Measurements from ENCODE around the gene JSRP1.

JSRP1 gene

DNA sequence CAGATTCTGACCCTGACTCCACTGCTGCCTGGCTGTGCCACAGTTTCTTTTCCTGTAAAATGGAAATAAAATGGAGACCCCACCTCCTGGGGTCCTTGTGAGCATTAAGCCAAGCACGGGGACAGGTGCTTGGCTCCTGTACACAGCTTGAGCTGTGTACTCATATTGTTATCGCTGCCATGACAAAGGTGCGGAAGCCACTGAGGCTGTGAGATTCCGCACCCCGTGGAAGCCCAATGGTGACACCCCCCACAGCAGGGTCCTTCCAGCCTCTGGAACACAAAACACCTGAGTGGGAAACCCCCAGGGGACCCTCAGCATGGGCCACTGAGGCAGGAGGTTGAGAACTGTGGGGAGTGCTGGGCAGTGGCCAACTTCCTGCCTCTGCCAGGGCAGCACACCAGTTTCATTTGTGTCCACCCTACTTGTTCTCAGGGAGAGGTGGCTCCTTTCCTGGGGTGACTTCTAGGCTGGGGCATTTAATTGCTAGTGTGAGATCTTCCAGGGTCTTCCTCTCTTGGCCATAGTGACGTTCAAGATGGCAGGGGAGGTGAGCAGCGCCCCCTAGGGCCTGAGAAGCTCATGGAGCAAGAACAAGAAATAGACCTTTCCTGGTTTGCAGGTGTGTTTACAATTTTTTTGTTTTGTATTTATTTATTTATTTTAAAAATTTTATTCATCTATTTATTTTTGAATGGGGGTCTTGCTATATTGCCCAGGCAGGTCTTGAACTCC, 5.4 kb upstream of the JSRP1 start:
- DNase-seq = no peak

DNA sequence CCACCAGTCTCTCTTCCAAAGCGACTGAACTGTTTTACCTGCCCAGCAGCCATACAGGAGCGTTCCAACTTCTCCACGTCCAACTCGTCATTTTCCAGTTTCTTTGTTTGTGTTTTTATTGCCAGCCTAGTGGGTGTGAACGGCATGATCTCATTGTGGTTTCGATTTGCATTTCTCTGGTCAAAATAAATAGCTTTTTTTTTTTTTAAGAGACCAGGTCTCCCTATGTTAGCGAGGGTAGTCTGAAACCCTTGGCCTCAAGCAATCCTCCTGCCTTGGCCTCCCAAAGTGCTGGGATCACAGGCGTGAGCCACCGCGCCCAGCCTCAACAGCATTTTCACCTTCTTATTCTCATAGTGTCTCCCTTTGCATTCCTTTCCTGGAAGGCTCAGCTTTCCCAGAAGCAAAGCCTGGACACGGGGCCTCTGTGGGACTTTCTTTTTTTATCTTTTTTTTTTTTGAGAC, 4.2 kb upstream of the JSRP1 start:
- no peak for DNase-seq

DNA sequence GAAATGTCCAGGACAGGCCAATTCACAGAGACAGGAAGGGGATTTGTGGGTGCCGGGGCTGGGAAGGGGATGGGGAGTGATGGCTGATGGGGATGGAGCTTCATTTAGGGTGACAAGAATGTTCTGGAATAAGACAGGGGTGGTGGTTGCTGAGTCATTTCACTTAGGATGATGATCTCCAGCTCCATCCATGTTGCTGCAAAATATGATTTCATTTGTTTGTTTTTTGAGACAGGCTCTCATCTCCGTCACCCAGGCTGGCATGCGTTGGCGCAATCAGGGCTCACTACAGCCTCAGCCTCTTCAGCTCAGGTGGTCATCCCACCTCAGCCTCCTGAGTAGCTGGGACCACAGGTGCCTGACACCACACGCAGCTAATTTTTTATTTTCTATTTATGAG, 3.1 kb upstream of the JSRP1 start:
- no peak for DNase-seq

DNA sequence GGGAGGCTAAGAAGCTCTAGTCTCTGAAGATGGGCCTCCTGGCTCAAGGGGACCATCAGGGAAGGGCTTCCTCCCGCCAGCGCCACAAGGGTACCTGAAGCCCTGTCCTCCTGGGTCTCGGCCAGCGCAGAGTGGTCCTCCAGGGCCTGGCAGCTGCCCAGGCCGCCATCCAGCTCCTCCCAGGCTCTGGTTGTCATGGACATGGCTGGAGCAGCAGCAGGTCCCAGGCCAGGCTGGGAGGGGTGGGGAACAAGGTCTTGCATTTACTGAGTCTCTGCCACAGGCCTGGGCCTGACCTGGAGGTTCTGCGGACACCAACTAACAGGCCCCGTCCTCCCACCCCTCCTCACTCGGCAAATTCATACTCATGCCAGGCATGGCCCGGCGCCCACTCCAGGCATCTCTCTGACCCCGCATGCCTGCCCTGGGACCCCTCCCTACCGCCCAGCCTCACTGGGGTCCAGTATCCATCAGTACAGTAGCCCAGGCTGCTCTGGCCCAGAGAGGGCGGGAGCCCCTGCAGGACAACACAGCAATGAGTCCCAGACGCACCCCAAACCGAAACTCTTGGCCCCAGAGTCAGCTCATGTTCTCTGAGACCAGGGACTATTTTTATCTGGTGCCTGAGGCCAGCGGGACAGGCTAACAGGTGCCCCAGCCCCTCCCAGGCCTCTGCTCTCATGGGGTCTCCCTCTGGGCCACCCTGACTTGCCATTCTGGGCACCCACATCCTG, 938 bp downstream of the JSRP1 start:
- no peak for DNase-seq

DNA sequence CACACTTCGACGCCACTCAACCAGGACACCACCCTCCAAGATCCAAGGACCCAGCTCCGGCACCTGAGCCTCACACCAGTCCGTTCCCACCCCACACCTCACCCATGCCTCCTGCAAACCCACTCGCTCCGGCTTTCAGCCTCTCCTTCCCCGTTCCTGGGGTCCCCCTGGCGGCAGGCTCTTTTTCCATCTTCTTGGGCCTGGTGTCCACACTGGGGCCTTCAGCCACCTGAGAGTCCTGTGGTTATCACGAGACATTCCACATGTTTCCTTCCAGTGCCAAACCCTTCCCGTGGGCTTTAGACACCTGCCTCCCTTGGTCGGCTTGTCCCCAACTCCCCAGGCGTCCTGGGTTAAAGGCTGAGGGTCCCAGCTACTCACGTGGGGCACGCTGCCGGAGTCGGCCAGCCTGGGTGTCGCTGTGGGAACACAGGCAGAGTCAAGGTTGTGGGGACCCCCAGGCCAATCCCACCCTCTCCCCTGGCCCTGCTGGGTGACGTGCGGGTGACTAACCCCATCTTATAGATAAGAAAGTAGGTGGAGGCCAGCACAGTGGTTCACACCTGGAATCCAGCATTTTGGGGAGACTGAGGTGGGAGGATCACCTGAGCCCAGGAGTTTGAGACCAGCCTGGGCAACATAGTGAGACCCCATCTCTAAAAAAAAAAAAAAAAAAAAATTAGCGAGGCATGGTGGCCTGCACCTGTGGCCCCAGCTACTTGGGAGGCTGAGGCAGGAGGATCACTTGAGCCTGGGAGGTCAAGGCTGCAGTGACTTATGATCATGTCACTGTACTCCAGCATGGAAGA, 1.9 kb downstream of the JSRP1 start:
- no peak for DNase-seq

DNA sequence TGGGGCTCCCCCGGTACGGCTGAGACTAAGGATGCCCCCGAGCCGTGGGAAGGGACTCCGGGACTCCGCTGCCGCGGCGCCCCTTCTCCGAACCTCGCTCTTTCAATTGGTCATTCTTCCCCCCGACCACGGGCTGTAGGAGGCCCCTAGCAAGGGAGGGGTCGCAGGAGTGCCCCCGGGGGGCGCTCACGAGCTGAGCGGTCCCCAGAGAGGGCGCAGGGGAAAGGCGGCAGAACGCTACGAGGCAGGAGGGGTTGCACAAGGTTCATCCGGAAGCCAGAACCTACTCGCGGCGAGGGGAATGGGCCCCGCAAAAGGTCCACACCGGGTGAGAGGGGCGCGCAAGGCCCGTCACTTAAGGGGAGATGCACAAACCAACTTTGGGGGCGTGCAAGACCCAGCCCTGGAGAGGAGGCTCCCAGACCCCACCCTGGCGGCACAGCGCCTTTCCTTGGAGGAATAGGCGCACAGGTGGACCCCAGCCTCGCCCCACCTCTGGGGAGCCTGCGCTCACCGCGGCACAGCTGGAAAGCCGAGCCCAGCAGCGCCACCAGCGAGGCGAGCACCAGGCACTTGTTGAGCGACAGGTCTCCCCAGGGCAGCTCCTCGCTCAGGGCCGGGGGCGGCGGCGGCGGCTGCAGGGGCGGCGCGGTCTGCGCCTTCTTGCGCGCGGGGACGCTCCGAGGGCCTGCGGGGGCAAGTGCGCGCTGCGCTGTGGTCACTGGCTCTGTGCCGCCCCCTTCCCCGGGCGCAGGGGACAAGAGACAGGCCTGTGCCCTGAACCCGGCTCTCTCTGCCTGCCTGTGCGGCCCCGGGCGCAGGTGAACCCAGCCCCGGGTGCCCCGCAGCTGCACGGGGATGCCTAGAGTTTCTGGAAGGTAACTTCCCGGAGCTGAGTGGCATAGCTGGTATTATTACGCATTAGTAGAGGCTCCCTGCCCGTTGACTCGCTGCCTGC, 2.8 kb downstream of the JSRP1 start:
- DNase-seq = no peak

DNA sequence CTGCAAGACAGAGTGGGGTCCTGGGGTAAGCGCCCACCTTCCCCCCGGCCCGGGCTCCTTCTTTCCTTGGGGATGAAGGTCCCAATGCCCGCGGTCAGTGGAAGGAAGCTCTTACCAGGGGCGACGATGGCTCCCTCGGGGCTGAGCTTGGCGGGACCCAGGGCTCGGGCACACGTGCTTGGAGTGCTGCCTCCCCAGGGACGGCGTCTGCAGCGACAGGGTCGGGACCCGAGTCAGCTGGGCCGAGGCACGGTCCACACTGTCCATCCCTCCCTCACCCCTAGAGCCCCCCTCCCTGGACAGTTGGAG, 3.5 kb downstream of the JSRP1 start:
- DNase-seq = no peak

DNA sequence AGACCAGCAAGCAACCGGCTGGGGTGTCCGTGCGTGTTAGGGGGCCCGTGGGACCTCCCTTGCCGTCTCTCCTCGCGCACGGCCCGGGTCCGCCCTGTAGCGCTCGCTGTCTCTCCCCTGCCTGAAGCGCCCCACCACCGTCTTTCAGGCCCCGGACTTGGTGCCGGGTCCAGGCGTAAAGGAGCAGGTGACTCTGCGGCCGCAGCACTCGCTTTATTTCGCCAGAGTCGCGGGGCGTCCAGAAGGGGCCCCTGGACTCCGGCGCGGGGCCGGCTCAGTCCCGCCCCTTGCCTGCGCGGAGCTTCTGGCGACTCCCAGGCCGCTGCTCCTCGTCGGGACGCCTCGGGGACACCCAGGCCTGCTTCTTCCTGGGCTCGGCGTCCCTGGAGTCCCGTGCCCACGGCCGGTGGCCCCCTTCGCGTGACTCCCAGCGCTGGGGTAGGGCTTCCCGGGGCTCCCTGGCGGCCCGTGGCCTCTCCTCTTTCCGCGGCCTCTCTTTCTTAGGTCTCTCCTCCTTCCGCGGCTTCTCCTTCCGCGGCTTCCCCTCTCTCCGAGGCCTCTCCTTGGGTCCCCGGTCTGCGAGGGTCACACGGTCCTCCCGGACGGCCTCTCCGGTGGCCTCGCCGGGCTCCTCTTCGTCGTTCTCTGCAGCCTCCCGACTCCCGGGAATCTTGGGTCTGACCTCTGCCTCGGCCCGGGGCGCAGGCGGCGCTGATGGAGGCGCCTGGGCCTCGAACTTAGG, 4.0 kb downstream of the JSRP1 start:
- DNase-seq = no peak

DNA sequence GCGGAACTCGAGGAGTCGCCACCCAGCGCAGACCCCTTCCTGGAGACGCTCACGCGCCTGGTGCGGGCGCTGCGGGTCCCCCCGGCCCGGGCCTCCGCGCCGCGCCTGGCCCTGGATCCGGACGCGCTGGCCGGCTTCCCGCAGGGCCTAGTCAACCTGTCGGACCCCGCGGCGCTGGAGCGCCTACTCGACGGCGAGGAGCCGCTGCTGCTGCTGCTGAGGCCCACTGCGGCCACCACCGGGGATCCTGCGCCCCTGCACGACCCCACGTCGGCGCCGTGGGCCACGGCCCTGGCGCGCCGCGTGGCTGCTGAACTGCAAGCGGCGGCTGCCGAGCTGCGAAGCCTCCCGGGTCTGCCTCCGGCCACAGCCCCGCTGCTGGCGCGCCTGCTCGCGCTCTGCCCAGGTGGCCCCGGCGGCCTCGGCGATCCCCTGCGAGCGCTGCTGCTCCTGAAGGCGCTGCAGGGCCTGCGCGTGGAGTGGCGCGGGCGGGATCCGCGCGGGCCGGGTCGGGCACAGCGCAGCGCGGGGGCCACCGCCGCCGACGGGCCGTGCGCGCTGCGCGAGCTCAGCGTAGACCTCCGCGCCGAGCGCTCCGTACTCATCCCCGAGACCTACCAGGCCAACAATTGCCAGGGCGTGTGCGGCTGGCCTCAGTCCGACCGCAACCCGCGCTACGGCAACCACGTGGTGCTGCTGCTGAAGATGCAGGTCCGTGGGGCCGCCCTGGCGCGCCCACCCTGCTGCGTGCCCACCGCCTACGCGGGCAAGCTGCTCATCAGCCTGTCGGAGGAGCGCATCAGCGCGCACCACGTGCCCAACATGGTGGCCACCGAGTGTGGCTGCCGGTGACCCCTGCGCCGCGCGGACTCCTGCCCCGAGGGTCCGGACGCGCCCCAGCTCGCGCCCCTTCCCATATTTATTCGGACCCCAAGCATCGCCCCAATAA, 4.8 kb downstream of the JSRP1 start:
- DNase-seq = no peak

DNA sequence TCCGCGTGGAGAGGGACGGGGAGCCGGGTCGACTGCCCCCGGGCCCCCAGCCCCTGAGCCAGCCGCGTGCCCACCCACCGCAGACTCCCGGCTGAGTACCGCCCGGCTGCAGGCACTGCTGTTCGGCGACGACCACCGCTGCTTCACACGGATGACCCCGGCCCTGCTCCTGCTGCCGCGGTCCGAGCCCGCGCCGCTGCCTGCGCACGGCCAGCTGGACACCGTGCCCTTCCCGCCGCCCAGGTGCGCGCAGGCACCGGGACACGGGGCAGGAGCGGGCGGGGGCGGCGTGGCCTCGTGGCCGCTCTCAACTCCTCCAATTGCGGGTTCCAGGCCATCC, 5.5 kb downstream of the JSRP1 start:
- no peak for DNase-seq

DNA sequence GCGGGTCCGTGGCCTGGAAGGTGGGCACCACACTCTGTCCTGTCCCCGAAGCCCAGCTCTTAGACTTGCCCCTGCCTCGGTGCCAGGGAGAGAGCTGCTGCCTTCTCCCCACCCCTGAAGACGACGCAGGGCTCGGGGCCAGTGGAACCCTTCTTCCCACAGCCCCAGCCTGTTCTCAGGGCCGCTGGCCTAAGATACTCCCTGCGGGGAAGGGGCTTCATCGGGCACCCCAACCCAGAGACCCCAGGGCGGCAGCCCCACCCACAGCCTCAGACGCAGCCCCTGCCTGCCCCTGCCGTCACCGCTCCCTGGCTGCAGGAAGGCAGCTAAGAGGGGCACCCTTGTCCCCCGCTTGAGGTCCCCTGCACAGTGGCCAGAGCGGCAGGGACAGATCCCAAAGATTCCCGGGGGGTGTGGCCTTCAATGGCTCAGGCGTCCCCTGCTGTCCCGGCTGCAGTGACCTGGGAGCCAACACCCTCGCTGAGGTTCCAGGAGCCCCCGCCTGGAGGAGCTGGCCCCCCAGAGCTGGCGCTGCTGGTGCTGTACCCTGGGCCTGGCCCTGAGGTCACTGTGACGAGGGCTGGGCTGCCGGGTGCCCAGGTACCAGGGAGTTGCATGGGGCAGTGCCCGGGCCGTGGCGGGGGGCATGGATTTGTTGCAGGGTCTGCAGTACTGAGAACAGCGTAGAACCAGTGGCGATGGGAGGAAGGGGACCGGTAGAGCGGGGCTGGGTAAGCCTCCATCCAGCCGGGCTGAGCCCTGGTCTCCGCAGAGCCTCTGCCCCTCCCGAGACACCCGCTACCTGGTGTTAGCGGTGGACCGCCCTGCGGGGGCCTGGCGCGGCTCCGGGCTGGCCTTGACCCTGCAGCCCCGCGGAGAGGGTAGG, 6.1 kb downstream of the JSRP1 start:
- no peak for DNase-seq

DNA sequence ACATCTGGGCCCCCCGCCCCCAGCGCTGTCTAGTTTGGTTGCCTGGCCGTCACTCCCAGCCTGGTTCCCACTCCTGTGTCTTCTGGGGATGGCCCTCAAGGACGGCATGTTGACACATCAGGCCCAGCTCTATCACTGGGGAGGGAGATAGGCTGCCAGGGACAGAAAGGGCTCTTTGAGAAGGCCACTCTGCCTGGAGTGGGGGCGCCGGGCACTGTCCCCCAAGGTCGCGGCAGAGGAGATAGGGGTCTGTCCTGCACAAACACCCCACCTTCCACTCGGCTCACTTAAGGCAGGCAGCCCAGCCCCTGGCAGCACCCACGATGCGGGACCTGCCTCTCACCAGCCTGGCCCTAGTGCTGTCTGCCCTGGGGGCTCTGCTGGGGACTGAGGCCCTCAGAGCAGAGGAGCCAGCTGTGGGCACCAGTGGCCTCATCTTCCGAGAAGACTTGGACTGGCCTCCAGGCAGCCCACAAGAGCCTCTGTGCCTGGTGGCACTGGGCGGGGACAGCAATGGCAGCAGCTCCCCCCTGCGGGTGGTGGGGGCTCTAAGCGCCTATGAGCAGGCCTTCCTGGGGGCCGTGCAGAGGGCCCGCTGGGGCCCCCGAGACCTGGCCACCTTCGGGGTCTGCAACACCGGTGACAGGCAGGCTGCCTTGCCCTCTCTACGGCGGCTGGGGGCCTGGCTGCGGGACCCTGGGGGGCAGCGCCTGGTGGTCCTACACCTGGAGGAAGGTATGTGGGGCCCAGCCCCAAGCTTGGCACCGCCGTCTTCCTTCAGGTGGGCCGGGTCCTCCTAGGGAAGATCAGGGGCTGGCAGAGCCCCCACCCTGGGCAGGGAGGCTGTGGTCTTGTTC, 7.0 kb downstream of the JSRP1 start, which contains the start of gene AMH:
Gene AMH (plus strand): TSS at position 314 of the 857 bp plus-strand sequence. CDS start 10 bp downstream, at position 324.
- no peak for DNase-seq

DNA sequence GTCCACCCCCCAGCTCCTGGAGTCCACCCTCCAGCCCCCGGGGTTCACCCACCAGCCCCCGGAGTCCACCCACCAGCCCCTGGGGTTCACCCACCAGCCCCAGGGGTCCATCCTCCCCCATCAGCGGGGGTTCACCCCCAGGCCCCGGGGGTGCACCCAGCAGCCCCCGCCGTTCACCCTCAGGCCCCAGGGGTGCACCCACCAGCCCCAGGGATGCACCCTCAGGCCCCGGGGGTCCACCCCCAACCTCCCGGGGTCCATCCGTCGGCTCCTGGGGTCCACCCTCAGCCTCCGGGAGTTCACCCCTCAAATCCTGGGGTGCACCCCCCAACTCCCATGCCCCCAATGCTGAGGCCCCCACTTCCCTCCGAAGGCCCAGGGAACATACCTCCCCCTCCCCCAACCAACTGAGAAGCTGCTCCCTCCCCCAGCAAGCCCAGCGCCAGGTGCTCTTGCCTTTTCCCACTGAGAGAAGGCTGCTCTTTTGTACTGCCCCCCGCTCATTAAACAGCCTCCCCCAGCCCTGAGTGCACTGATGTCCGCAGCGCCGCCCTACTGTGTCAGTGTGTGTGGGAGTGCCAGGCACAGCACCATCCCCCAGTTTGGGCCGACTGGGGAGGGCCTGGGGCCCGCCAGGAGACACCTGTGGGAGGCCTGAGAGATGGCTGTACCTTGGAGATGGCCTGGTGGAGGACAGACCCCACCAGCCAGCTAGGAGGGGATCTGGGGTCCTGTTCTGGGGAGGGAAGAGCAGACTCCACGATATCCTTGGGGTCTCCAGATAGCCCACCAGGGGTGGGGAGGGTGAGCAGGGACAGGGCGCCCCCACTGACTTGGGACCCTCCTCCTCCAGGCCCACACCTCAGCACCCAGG, 7.8 kb downstream of the JSRP1 start:
- DNase-seq = no peak

DNA sequence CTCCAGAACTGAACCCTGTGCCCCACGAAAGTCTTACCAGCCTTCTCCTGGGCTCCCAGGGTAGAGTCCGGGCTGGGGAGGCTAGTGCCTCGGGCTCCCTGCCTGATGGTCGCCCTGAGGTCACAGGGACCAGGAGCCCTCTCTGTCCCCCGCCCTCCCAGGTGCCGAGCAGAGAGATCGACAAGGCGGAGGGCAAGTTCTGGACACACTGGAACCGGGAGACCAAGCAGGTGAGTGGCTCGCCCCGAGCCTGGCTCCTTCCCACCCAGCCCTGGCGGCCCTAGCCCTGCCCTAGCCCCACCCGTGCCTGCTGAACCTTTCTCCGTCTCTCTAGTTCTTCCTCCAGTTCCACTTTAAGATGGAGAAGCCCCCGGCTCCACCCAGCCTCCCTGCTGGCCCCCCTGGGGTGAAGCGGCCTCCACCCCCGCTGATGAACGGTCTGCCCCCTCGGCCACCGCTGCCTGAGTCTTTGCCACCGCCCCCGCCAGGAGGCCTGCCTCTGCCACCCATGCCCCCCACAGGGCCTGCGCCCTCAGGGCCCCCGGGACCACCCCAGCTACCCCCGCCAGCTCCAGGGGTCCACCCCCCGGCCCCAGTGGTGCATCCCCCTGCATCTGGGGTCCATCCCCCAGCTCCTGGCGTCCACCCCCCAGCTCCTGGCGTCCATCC, 8.7 kb downstream of the JSRP1 start:
- no peak for DNase-seq

DNA sequence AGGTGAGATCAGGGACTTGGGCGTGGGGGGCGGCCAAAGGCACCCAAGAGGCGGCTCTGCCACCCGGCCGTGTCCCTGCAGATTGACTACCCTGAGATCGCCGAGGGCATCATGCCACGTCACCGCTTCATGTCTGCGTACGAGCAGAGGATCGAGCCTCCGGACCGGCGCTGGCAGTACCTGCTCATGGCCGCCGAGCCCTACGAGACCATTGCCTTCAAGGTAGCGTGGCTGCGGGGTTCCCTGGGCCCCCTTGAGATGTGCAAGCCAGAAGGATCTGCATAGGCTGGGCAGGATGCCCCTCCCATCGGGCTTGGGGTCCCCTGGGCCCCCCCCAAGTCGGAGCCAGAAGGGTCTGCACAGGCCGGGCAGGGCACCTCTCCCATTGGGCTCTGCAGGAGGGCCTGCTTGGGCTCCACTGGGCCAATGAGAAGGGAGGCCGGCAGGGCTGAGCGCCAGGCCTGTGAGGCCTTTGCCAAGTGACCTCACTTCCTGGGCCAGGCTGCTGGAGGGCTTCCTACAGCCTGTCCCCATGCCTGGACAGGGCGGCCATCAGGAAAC, 9.3 kb downstream of the JSRP1 start:
- no peak for DNase-seq

DNA sequence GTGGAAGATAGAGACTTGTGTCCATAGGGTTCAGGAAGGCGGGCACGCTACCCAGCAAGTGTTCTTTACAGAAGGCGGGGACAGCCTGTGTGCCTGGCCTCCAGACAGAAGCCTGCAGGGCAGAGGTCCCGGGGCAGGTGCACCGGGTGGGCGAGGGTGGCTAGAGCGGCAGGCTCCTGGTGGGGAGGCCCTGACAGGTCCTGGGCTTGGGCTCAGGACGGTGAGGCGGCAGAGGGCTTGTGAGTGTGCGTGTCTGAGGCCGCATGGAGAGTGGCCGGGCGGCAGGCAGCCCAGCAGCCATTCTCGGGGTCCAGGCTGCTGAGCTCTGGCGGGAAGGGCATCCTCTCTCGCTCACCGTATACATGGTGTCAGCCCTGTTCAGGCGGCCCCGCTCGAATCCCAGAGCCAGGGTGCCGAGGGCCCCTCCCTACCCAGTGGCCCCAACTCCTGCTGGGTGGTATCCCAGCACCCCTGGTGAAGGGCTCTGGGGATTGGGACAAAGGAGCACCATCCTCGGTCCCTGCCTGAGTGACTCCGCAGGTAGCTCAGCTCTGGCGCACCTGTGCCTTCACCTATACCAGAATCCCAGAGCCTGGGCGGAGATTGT, 10.1 kb downstream of the JSRP1 start:
- no peak for DNase-seq

All from SIG-M5 (cell line).